GM10248 (cell line): ENCODE measurements around the gene RUSC2.
"Not testable (repeated sequence)": the region's sequence is repeated elsewhere in the genome, so short reads cannot be mapped to it uniquely, and the experiment has no call there.

Source experiments
- CTCF ChIA-PET: fragments of 300-600 bp; sonication (Branson Sonifier 250); formaldehyde crosslinking; extraction: SDS; loops from one replicate; lab custom pipeline; 2021; ENCODE audit warnings: antibody characterized with exemption; lab: Yijun Ruan, JAX
- POLR2A ChIA-PET: fragments of 350-650 bp; sonication (Branson Sonifier 250); formaldehyde crosslinking; extraction: SDS; loops from one replicate; lab custom pipeline; 2020; ENCODE audit warnings: antibody characterized with exemption; lab: Yijun Ruan, JAX
- DNase-seq: peaks from one replicate; pipeline ENCODE4 v3.0.0; 2012; ENCODE audit errors: extremely low spot score
- TF ChIP-seq, protein P1 (sequence below): IDR thresholded peaks from 2 replicates; pipeline ENCODE4 v1.5.1; 2012; ENCODE audit warnings: mild to moderate bottlenecking, low read depth; ENCODE audit errors: extremely low read depth, missing control alignments, control extremely low read depth

Gene RUSC2

DNA sequence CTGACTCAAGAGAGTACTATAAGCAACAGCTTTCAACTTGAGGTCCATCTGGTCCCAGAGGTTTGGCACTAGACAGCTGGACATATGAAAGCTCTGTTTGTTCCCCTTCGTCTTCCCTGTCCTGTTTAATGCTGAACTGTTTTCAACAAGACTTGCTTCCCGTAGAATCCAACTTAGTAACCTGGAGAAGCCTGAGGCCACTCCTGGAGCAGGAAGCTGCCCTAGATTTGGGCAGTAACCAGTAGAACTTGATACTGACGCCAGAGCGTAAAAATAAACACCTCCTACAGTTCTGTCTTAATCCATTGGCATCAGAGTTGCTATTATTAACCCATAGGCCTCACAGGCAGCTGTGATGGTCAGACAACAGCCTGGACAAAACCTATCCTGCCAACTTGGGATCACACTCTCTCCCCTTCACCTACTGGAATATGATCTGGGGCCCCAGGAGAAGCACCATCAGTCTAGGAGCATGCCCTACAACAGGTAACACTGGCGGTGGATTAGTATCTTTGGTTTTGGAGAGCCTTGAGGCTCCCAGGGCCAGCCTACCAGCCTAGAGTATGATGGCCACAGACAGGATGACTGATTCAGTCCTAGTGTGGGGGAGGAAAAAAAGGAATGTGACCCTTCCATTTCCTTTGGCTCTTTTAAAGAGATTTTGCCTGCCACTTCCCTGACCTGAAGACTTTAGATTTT, 29.2 kb downstream of the RUSC2 start:
- TF ChIP-seq, protein P1, sequence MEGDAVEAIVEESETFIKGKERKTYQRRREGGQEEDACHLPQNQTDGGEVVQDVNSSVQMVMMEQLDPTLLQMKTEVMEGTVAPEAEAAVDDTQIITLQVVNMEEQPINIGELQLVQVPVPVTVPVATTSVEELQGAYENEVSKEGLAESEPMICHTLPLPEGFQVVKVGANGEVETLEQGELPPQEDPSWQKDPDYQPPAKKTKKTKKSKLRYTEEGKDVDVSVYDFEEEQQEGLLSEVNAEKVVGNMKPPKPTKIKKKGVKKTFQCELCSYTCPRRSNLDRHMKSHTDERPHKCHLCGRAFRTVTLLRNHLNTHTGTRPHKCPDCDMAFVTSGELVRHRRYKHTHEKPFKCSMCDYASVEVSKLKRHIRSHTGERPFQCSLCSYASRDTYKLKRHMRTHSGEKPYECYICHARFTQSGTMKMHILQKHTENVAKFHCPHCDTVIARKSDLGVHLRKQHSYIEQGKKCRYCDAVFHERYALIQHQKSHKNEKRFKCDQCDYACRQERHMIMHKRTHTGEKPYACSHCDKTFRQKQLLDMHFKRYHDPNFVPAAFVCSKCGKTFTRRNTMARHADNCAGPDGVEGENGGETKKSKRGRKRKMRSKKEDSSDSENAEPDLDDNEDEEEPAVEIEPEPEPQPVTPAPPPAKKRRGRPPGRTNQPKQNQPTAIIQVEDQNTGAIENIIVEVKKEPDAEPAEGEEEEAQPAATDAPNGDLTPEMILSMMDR = no peak
- no peak for DNase-seq
- ChIA-PET POLR2A (no interaction called here), CTCF (interaction anchor here (1.1 to 4.1 kb wide), 5 partner anchors 10 to 34 kb away, joined by 3 to 10 read pairs (median 4); no protein-coding TSS in a partner anchor)

DNA sequence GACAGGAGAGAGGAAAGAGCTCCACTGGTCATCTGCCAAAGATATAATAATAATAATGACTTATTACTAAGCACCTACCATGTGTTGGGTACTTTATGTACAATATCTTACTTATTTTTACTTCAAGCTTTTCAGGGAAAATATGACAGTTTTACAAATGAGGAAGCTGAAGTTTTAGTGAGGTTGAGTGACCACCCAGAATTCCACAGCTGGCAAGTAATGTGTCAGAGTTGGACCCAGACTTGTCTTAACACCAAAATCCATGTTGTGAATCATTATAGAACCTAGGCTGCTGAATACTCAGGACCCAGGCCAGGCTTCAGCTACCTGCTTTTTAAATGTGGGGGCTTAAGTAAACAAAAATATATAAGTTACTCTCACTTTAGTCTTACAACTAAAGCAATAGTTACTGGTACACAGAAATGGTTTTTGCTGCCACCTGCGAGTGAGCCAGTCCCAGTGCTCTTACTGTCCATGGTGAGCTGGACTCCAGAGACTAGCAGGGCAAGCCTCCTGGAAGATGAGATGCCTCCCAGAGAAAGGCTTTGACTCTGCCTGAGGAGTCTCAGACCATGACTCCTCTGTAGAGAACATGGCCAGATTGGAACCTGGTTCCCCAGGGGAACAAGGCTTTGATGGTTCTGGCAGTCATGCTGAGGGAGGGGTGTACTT, 29.9 kb downstream of the RUSC2 start:
- TF ChIP-seq, protein P1 = no peak
- ChIA-PET CTCF (interaction anchor here (1.1 to 4.1 kb wide), 5 partner anchors 10 to 33 kb away, joined by 3 to 10 read pairs (median 4); no protein-coding TSS in a partner anchor), POLR2A (no interaction called here)
- DNase-seq = no peak

DNA sequence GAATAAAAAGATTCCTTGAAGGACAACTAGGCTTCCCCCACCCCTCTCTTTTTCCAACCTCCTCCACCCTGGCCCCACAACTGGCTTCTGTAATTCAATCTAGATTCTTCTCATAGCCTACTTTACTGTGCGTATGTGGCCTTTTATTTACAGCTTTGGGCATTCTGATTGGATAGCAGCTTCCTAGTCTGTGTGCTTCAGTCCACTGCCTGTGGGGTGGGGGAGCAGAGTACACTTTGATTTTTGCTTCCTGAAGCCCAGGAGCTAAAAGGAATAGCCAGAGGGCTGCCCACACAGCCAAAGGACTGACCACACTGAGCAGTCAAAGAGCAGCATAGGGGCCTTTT, 30.4 kb downstream of the RUSC2 start:
- POLR2A ChIA-PET = no interaction called here
- TF ChIP-seq, protein P1 = no peak
- CTCF ChIA-PET = interaction anchor here (0.7 to 4.1 kb wide), 5 partner anchors 8 to 30 kb away, joined by 3 to 10 read pairs (median 4); no protein-coding TSS in a partner anchor
- DNase-seq = no peak

DNA sequence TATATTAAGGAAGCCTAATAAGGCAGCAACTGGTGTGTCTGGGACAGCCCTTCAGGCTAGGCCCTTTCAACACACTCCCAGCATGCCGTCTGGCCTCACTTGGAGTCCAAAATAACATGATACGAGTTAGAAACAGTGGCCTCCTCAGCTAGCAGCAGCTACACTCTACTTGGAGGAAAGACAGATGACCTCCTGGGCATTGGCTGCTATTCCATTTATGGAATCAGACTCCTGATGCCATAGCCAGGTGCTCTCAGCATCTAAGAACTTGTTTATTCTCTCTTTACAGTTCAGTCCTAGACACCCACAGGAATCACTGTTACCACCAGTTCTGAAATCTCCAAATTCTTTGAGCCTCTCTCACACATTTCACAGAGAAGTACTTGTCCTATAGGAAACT, 31.8 kb downstream of the RUSC2 start:
- ChIA-PET POLR2A (no interaction called here), CTCF (interaction anchor here (1.3 to 4.1 kb wide), 2 partner anchors 9 to 17 kb away, joined by 4 to 10 read pairs; no protein-coding TSS in a partner anchor)
- DNase-seq = no peak

DNA sequence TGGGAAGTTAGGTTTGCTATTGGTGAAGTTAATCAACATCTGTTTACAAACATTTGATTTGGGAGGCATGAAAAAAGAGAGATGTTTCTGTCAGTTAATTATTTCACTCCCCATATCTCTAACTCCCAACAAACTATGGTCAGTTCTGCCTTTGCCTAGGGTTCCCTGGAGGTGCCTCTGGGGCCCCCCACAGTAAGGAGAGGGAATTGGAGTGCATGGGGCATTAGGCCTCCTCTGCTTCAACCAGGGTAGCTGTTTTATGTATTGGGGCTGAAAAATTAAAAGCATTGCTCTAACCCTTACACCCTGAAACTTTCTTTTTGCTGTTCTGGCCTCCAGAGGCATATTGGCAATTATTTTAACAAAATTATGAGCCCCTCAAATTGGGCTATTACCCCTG, 32.3 kb downstream of the RUSC2 start:
- POLR2A ChIA-PET = no interaction called here
- TF ChIP-seq, protein P1 = no peak
- CTCF ChIA-PET = interaction anchor here (4.1 kb wide), 1 partner anchor 16 kb away, joined by 10 read pairs; no protein-coding TSS in a partner anchor
- no peak for DNase-seq

More for the DNA sequence above, 31.8 kb downstream of the RUSC2 start:
- TF ChIP-seq, protein P1 = no peak

DNA sequence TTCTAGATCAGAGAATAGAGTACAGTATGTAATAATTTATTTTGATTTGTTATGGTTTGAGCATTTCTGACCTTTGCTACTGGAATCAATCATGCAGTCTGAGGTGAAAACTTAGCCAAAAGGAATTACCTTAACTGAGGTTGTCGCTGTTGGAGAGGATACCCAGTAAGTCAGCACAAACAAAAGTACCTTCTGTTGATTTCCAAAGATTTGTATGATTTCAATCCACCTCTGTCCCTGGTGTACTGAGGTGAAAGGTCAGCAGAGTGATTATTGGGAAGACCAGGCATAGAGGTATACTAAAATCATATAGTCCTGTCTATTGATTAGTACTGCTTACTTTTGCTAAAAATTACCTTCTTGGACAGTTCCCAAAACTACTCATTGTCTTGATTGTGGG, 32.8 kb downstream of the RUSC2 start:
- ChIA-PET POLR2A (no interaction called here), CTCF (no interaction called here)
- TF ChIP-seq, protein P1 = no peak
- no peak for DNase-seq

DNA sequence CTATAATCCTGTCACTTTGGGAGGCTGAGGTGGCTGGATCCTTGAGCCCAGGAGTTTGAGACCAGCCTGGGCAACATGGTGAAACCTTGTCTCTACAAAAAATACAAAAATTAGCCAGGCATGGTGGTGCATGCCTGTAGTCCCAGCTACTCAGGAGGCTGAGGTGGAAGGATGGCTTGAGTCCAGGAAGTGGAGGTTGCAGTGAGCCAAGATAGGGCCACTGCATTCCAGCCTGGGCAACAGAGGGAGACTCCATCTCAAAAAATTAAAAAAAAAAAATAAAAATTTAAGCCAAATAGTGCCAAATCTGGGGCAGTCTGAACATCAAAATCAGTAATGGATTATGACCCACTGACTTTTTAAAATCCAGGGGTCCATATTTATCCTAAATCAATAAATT, 33.6 kb downstream of the RUSC2 start:
- POLR2A ChIA-PET = not testable (repeated sequence)
- CTCF ChIA-PET = interaction anchor here (0.8 kb wide), 1 partner anchor 30 kb away, joined by 3 read pairs; no protein-coding TSS in a partner anchor

More for the DNA sequence above, 33.6 kb downstream of the RUSC2 start:
- DNase-seq = not testable (repeated sequence)
